IMR-90 (cell line): ENCODE data around the gene RRP1B. TPM values are rescaled to one million over a fixed set of nuclear protein-coding genes. Genes with fewer than 3 reads are reported as not detected.

Experiments used
- ATAC-seq: fragments of 200-7000 bp; cut with Tn5 transposase; 2 replicates; pipeline ENCODE4 v1.9.1; 2020; ENCODE audit warnings: low read depth, mild to moderate bottlenecking, moderate library complexity
- BruUV-seq: library from RNA; stranded (reverse); fragments of 400-500 nt; replicated peaks from 2 replicates; lab custom pipeline; 2021; lab: Mats Ljungman, UMichigan
- CTCF ChIA-PET: fragments of 300-600 bp; formaldehyde crosslinking; extraction: SDS; loops from one replicate; lab custom pipeline; 2021; ENCODE audit warnings: antibody characterized with exemption; lab: Yijun Ruan, JAX
- POLR2A ChIA-PET: fragments of 300-600 bp; sonication (Branson Sonifier 250); formaldehyde crosslinking; loops from one replicate; lab custom pipeline; 2022; ENCODE audit warnings: antibody characterized with exemption; ENCODE audit not compliant: unreplicated experiment; lab: Charles Lee
- DNase-seq: peaks from one replicate; pipeline ENCODE4 v3.0.0; 2013
- H2AFZ ChIP-seq: replicated peaks from 2 replicates; pipeline ENCODE3; 2013; ENCODE audit warnings: low read length, mild to moderate bottlenecking; ENCODE audit not compliant: poor library complexity
- H2AK5ac ChIP-seq: 2 replicates; pipeline ENCODE4 v1.6.1; 2013; ENCODE audit warnings: low read depth, low read length, inconsistent platforms
- H2AK9ac ChIP-seq: replicated peaks from 2 replicates; pipeline ENCODE3; 2013; ENCODE audit warnings: mild to moderate bottlenecking, low read depth, low read length, moderate library complexity; ENCODE audit not compliant: poor library complexity
- H2BK120ac ChIP-seq: 2 replicates; pipeline ENCODE4 v1.6.1; 2013; ENCODE audit warnings: low read depth, low read length, inconsistent platforms
- H2BK15ac ChIP-seq: 3 replicates; pipeline ENCODE4 v1.6.1; 2013; ENCODE audit warnings: low read depth, low read length, inconsistent platforms
- H2BK20ac ChIP-seq: 2 replicates; pipeline ENCODE4 v1.6.1; 2013; ENCODE audit warnings: low read depth, mild to moderate bottlenecking, inconsistent platforms, low read length, moderate library complexity
- H2BK5ac ChIP-seq: 2 replicates; pipeline ENCODE4 v1.6.1; 2013; ENCODE audit warnings: mild to moderate bottlenecking, low read depth, low read length, inconsistent platforms; ENCODE audit not compliant: poor library complexity, severe bottlenecking
- H3K14ac ChIP-seq: replicated peaks from 2 replicates; pipeline ENCODE4 v1.6.1; 2013; ENCODE audit warnings: low read depth, low read length, inconsistent platforms
- H3K18ac ChIP-seq: 2 replicates; pipeline ENCODE4 v1.6.1; 2013; ENCODE audit warnings: low read depth, low read length, control low read depth
- H3K23ac ChIP-seq: 2 replicates; pipeline ENCODE4 v1.6.1; 2013; ENCODE audit warnings: low read depth, low read length, inconsistent platforms
- H3K27ac ChIP-seq: 2 replicates; pipeline ENCODE4 v1.5.1; 2013; ENCODE audit warnings: mild to moderate bottlenecking, control low read depth, low read length; ENCODE audit not compliant: insufficient read depth
- H3K27me3 ChIP-seq: 2 replicates; pipeline ENCODE4 v1.6.1; 2013; ENCODE audit warnings: low read length; ENCODE audit not compliant: control insufficient read depth, insufficient read depth
- H3K36me3 ChIP-seq: 2 replicates; pipeline ENCODE4 v1.6.1; 2013; ENCODE audit warnings: low read length, mixed read lengths; ENCODE audit not compliant: control insufficient read depth, insufficient read depth
- H3K4ac ChIP-seq: 2 replicates; pipeline ENCODE4 v1.6.1; 2013; ENCODE audit warnings: low read depth, low read length, inconsistent platforms
- H3K4me1 ChIP-seq: 2 replicates; pipeline ENCODE4 v1.6.1; 2013; ENCODE audit warnings: low read length, mixed read lengths; ENCODE audit not compliant: control insufficient read depth, insufficient read depth
- H3K4me2 ChIP-seq: 2 replicates; pipeline ENCODE4 v1.6.1; 2013; ENCODE audit warnings: low read depth, mild to moderate bottlenecking, control low read depth, low read length, moderate library complexity
- H3K4me3 ChIP-seq: 2 replicates; pipeline ENCODE4 v1.5.1; 2013; ENCODE audit warnings: low read depth, mild to moderate bottlenecking, control low read depth, low read length, moderate library complexity; ENCODE audit not compliant: insufficient read depth
- H3K56ac ChIP-seq: 2 replicates; pipeline ENCODE4 v1.6.1; 2013; ENCODE audit warnings: low read length, inconsistent platforms; ENCODE audit not compliant: insufficient read depth; ENCODE audit errors: extremely low read depth
- H3K79me1 ChIP-seq, 2 experiments: 2 replicates each; pipeline ENCODE4 v1.6.1; 2013; ENCODE audit warnings: low read length in 2 of 2, inconsistent platforms in 1 of 2, low read depth in 1 of 2
- H3K9ac ChIP-seq: 2 replicates; pipeline ENCODE4 v1.6.1; 2013; ENCODE audit warnings: low read depth, low read length, control low read depth
- H3K9me1 ChIP-seq: 2 replicates; pipeline ENCODE4 v1.6.1; 2013; ENCODE audit warnings: low read length, inconsistent platforms; ENCODE audit not compliant: insufficient read depth
- H3K9me3 ChIP-seq: 2 replicates; pipeline ENCODE4 v1.6.1; 2013; ENCODE audit warnings: low read length; ENCODE audit not compliant: control insufficient read depth, insufficient read depth
- H4K20me1 ChIP-seq: 2 replicates; pipeline ENCODE4 v1.6.1; 2013; ENCODE audit warnings: low read length, inconsistent platforms; ENCODE audit not compliant: insufficient read depth
- H4K5ac ChIP-seq: 2 replicates; pipeline ENCODE4 v1.6.1; 2013; ENCODE audit warnings: mild to moderate bottlenecking, low read depth, low read length, control low read depth
- H4K8ac ChIP-seq, 2 experiments: 2 replicates each; pipeline ENCODE4 v1.6.1; 2013; ENCODE audit warnings: low read depth in 2 of 2, low read length in 2 of 2, control low read depth in 1 of 2, inconsistent platforms in 1 of 2
- H4K91ac ChIP-seq: 2 replicates; pipeline ENCODE4 v1.6.1; 2013; ENCODE audit warnings: low read depth, low read length, inconsistent platforms; ENCODE audit not compliant: insufficient read depth
- CEBPB ChIP-seq: IDR thresholded peaks from 2 replicates; pipeline ENCODE4 v1.6.1; 2012; ENCODE audit warnings: low read depth, low read length, improper control_type of control experiment
- RAD21 ChIP-seq: IDR thresholded peaks from 2 replicates; pipeline ENCODE4 v1.6.1; 2012; ENCODE audit warnings: low read length, improper control_type of control experiment
- WGBS, 2 experiments: methylation state at CpG; one replicate each; pipeline versions ENCODE4 v1.1.5 to v1.1.7; 2013; ENCODE audit warnings: missing lambda C conversion rate in 2 of 2; ENCODE audit not compliant: insufficient read length in 1 of 2; ENCODE audit errors: extremely low coverage in 2 of 2; 5-methylcytosine and 5-hydroxymethylcytosine counted together
- dilution Hi-C: fragments of 300-500 bp; cut with HindIII; formaldehyde crosslinking; loops from one replicate; pipeline ENCODE4 v1.14.3; 2018; ENCODE audit warnings: low sequenced_read_pairs; ENCODE audit not compliant: unreplicated experiment
- in situ Hi-C: fragments of 300-500 bp; cut with MboI; formaldehyde crosslinking; loops from 3 replicates; pipeline ENCODE4 v1.14.3; 2019; ENCODE audit warnings: low sequenced_read_pairs, inconsistent platforms, mixed read lengths
- intact Hi-C: fragments of 100-400 bp; cut with micrococcal nuclease; formaldehyde crosslinking; loops from 2 replicates; pipeline ENCODE4 v1.10.0; 2022
- polyA plus RNA-seq, 3 experiments: library from polyadenylated mRNA; depleted of rRNA; stranded (reverse); fragments of >200 nt; gene quantifications; 2 replicates each; pipeline ENCODE4 v1.2.3, GENCODE V29; 2012; ENCODE audit warnings: low replicate concordance in 1 of 3
- total RNA-seq: library from RNA; depleted of rRNA; stranded (reverse); fragments of >200 nt; gene quantifications from 2 replicates; pipeline ENCODE4 v1.2.3, GENCODE V29; 2012

Gene RRP1B
- total and polyA plus RNA-seq, 2 of the 4 experiments (the other 2 are of a cell fraction), result 11.1 to 16.1 TPM

DNA sequence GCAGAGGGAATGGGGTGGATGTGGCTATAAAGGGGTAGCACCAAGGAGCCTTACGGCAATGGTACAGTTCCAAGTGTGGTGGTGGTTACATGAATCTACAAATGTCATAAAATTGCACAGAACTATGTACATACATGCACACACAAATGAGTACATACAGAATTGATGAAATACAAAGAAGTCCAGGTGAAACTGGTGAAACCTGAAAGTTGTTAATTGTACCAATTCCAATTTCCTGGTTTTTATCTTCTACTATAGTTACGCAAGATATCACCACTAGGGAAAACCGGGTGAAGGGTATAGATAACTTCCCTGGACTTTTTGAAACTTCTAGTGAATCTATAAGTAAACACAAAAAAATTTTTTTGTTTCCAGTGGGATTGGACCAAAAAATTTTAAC, 19.0 kb upstream of the RRP1B start:
- no peak for ATAC-seq
- Histone ChIP-seq H3K4me3 (no peak overlapping the region), H4K91ac (peak overlapping the region; percentile 87), H3K56ac (no peak overlapping the region), H3K23ac (peak overlapping the region; percentile 21; the same call in 1 of the 2 replicates), H3K27ac (peak overlapping the region; percentile 92; the same call in 1 of the 2 replicates), H3K9me3 (no peaks in the 10 kb centered on the region), H2BK15ac (peak overlapping the region; percentile 81; the same call in 2 of the 3 replicates), H2BK5ac (peak overlapping the region; percentile 49), H4K20me1 (no peaks in the 10 kb centered on the region), H3K79me1 (no peaks in the 10 kb centered on the region), H3K4me1 (peaks cover 12% of the 10 kb centered on the region), H3K9me1 (peaks cover 4% of the 10 kb centered on the region; the same call in 1 of the 2 replicates), H4K5ac (peak overlapping the region; percentile 90), H2BK120ac (peak overlapping the region; percentile 80), H3K36me3 (no peaks in the 10 kb centered on the region), H2AK5ac (peak overlapping the region; percentile 83), H3K4me2 (no peak overlapping the region), H3K18ac (peak overlapping the region; percentile 93), H2BK20ac (peak overlapping the region; percentile 66), H2AFZ (no peak overlapping the region), H3K4ac (peak overlapping the region; percentile 86), H2AK9ac (no peak overlapping the region), H3K9ac (no peak overlapping the region), H4K8ac (peak overlapping the region; percentile 75 to 79), H3K14ac (peak overlapping the region; percentile 57), H3K27me3 (no peaks in the 10 kb centered on the region)
- dilution Hi-C loops, result no loop called here
- no peak for DNase-seq
- POLR2A ChIA-PET, result no interaction called here
- CTCF ChIA-PET, result interaction anchor here (2.2 kb wide), 1 partner anchor 29 kb away, joined by 12 read pairs; no protein-coding TSS in a partner anchor
- no TSS peak for BruUV-seq
- intact Hi-C loops, result no loop called here
- in situ Hi-C loops, result loop anchor here (5.0 to 10.0 kb wide), 2 partner anchors 33 to 316 kb away; no protein-coding TSS in a partner anchor
- TF ChIP-seq CEBPB (peak; percentile 60), RAD21 (no peak)
- no CpG with 5 or more reads among the region's 3 CpGs for WGBS, 2 experiments
